SK-N-MC (cell line): Measurements from ENCODE around the gene KLK6.
"Not testable (repeated sequence)": the region's sequence is repeated elsewhere in the genome, so short reads cannot be mapped to it uniquely, and the experiment has no call there.

Experiments used
- DNase-seq: peaks from one replicate; pipeline ENCODE4 v3.0.0-alpha.2; 2011; ENCODE audit warnings: low read depth, low spot score
- H3K27ac ChIP-seq: fragments of 200-600 bp; sonication (generic); 2 replicates; pipeline ENCODE4 v1.5.1; 2016; ENCODE audit warnings: mixed run types
- H3K36me3 ChIP-seq: fragments of 200-600 bp; sonication (generic); 2 replicates; pipeline ENCODE4 v1.6.1; 2017; ENCODE audit warnings: antibody characterized with exemption, low read length, mixed read lengths; ENCODE audit not compliant: insufficient read depth
- H3K4me3 ChIP-seq: fragments of 200-600 bp; sonication (generic); 2 replicates; pipeline ENCODE4 v1.5.1; 2016
- H3K9ac ChIP-seq: fragments of 200-600 bp; sonication (generic); 2 replicates; pipeline ENCODE4 v1.8.0; 2017; ENCODE audit warnings: mixed run types, mixed read lengths; ENCODE audit not compliant: insufficient read length
- H3K9me3 ChIP-seq: fragments of 200-600 bp; sonication (generic); 2 replicates; pipeline ENCODE4 v1.6.1; 2017; ENCODE audit warnings: low read depth, mild to moderate bottlenecking, antibody characterized with exemption, low read length, moderate library complexity, mixed read lengths
- EZH2 ChIP-seq: fragments of 200-600 bp; sonication (generic); IDR thresholded peaks from one replicate; pipeline ENCODE4 v1.6.1; 2017; ENCODE audit warnings: antibody characterized with exemption
- FOXP2 ChIP-seq: optimal IDR thresholded peaks from 2 replicates; pipeline ENCODE3; 2011; ENCODE audit warnings: mild to moderate bottlenecking, moderate library complexity; ENCODE audit not compliant: insufficient read depth; ENCODE audit errors: extremely low read length, control extremely low read depth
- POLR2AphosphoS5 ChIP-seq: IDR thresholded peaks from 2 replicates; pipeline ENCODE4 v1.6.1; 2012; ENCODE audit warnings: mild to moderate bottlenecking, low read depth, low read length, borderline replicate concordance

Gene KLK6

GRCh38 chr19:50981587-50982146, 12.3 kb upstream of the KLK6 start:
- Histone ChIP-seq H3K27ac (no peak overlapping the region), H3K4me3 (no peak overlapping the region), H3K36me3 (no peaks in the 10 kb centered on the region), H3K9me3 (no peaks in the 10 kb centered on the region), H3K9ac (no peak overlapping the region)
- TF ChIP-seq POLR2AphosphoS5 (no peak), EZH2 (no peak), FOXP2 (no peak)
- no peak for DNase-seq

- Histone ChIP-seq H3K9ac (no peak overlapping the region), H3K4me3 (no peak overlapping the region), H3K36me3 (no peaks in the 10 kb centered on the region), H3K9me3 (no peaks in the 10 kb centered on the region), H3K27ac (no peak overlapping the region)
- no peak for TF ChIP-seq POLR2AphosphoS5
- TF ChIP-seq EZH2: no peak
- no peak for TF ChIP-seq FOXP2
- no peak for DNase-seq
Measured at GRCh38 chr19:50980208-50980607, 10.8 kb upstream of the KLK6 start.

GRCh38 chr19:50979758-50980157, 10.4 kb upstream of the KLK6 start:
- DNase-seq: no peak
- no peak overlapping the region for H3K9ac ChIP-seq
- H3K4me3 ChIP-seq: no peak overlapping the region
- H3K9me3 ChIP-seq: no peaks in the 10 kb centered on the region
- H3K36me3 ChIP-seq: no peaks in the 10 kb centered on the region
- TF ChIP-seq FOXP2 (no peak), EZH2 (no peak), POLR2AphosphoS5 (no peak)
- H3K27ac ChIP-seq: no peak overlapping the region

- Histone ChIP-seq H3K9ac (no peak overlapping the region), H3K9me3 (no peaks in the 10 kb centered on the region), H3K27ac (no peak overlapping the region), H3K36me3 (no peaks in the 10 kb centered on the region), H3K4me3 (no peak overlapping the region)
- no peak for DNase-seq
- TF ChIP-seq POLR2AphosphoS5 (no peak), EZH2 (no peak)
Measured at GRCh38 chr19:50978772-50979390, 9.5 kb upstream of the KLK6 start.

GRCh38 chr19:50977626-50978025, 8.2 kb upstream of the KLK6 start:
- DNase-seq: no peak
- no peaks in the 10 kb centered on the region for H3K36me3 ChIP-seq
- H3K27ac ChIP-seq: no peak overlapping the region
- no peaks in the 10 kb centered on the region for H3K9me3 ChIP-seq
- TF ChIP-seq FOXP2: no peak
- TF ChIP-seq POLR2AphosphoS5: no peak
- no peak for TF ChIP-seq EZH2
- no peak overlapping the region for H3K4me3 ChIP-seq
- no peak overlapping the region for H3K9ac ChIP-seq

- H3K9ac ChIP-seq: no peak overlapping the region
- no peak for DNase-seq
- H3K27ac ChIP-seq: no peak overlapping the region
Measured at GRCh38 chr19:50975766-50976165, 6.4 kb upstream of the KLK6 start.

GRCh38 chr19:50974702-50975556, 5.5 kb upstream of the KLK6 start:
- H3K9ac ChIP-seq: no peak overlapping the region
- H3K36me3 ChIP-seq: no peaks in the 10 kb centered on the region
- no peak for DNase-seq
- H3K9me3 ChIP-seq: no peaks in the 10 kb centered on the region
- TF ChIP-seq FOXP2 (no peak), EZH2 (no peak), POLR2AphosphoS5 (no peak)
- H3K4me3 ChIP-seq: no peak overlapping the region
- H3K27ac ChIP-seq: no peak overlapping the region

More at GRCh38 chr19:50975766-50976165, 6.4 kb upstream of the KLK6 start:
- Histone ChIP-seq H3K9me3 (no peaks in the 10 kb centered on the region), H3K36me3 (no peaks in the 10 kb centered on the region), H3K4me3 (no peak overlapping the region)
- TF ChIP-seq POLR2AphosphoS5 (no peak), FOXP2 (no peak), EZH2 (no peak)

GRCh38 chr19:50972795-50973376, 3.5 kb upstream of the KLK6 start:
- DNase-seq: no peak
- TF ChIP-seq EZH2 (no peak), POLR2AphosphoS5 (no peak), FOXP2 (no peak)
- Histone ChIP-seq H3K36me3 (no peaks in the 10 kb centered on the region), H3K9ac (no peak overlapping the region), H3K27ac (no peak overlapping the region), H3K9me3 (no peaks in the 10 kb centered on the region), H3K4me3 (no peak overlapping the region)

- not testable (repeated sequence) for H3K9me3 ChIP-seq
Measured at GRCh38 chr19:50969810-50970209, 419 bp upstream of the KLK6 start.

More at GRCh38 chr19:50969810-50970209, 419 bp upstream of the KLK6 start:
- not testable (repeated sequence) for H3K4me3 ChIP-seq, H3K9ac ChIP-seq, DNase-seq, H3K27ac ChIP-seq, H3K36me3 ChIP-seq
